Stimulated activated naive CD4-positive, alpha-beta T cell treated with Interleukin-2 at 50 U/mL for 16 hours (primary cell): ENCODE results near the gene IGF1R.

Experiments
- DNase-seq: peaks from one replicate; lab custom pipeline; 2025; lab: John Stamatoyannopoulos, UW

The IGF1R gene

DNA sequence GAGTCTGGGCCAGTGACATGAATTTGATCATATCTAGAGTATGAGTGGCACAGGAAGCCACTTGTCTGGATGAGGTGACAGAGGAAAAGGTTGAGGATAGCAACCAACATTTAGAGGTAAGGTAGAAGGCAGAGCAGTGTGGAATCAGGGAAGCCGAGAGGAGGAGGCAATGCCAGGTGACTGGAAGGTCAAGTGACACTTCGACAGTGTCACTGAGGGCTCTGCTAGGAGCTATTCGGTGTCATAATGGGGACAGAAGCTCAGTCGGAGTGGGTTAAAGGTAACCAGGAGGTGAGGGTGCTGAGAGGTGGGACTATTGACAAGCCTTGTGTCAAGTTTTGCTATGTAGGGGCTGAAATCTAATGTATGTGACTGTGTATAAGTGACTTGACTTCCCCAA, 56.7 kb downstream of the IGF1R start:
- no peak for DNase-seq

DNA sequence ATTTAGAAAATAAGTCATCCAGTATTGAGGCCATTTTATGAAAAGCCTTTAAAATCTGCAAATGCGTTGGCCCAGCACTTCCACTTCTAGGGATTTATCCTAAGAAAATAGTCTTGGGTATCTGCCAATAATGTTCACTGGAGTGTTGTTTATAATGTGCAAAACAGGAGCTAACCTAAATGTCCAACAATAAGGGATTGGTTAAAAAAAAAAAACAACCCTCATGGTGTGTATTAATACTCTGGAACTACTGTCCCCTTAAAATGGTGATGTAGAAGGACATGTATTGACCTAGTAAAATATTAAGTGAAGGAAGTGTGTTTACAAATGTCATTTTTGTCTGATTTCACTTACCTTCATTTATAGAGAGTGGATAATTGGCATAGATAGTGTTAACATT, 58.0 kb downstream of the IGF1R start:
- no peak for DNase-seq

DNA sequence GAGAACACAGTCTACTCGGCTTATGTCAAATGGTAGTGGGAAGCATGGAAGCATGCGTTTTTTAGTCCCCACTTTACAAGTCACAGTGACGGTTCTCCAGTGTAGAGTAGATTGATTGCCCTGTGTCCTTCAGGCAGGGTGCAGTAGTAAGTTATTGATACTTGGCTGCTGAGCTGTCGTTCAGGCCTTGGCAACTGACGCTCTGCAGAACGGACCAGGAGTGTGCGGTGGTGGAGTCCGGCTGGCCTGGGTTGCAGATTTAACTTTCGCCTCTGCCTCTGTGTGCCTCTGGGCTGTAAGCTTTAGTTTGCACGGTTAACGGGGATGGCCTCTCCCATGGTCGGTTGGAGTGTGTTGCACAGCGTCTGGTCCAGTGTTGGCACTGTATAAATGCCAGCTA, 58.6 kb downstream of the IGF1R start:
- no peak for DNase-seq

DNA sequence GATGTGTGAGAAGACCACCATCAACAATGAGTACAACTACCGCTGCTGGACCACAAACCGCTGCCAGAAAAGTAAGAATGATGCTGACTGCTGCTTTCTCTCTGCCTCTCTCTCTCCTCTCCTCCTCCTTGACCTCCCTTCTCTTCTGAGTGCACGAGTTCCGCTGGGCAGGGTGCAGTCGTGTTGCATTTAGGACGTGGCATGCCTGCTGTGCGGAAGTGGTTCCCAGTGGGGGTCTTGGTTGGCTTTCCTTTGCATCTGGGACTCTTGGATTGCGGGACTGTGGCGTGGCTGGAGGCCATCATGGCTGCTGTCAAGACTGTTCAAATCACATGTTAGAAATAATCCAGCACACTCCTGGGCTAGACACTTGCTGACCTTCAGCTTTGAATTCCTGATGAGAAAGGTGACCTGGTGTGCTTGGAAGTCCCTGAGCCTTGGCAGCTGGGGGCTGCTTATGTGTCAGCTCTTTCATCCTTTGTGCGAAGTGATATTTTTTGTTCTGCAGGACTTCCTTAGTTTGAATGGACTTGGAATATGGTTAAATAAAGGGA, 59.8 kb downstream of the IGF1R start:
- no peak for DNase-seq

DNA sequence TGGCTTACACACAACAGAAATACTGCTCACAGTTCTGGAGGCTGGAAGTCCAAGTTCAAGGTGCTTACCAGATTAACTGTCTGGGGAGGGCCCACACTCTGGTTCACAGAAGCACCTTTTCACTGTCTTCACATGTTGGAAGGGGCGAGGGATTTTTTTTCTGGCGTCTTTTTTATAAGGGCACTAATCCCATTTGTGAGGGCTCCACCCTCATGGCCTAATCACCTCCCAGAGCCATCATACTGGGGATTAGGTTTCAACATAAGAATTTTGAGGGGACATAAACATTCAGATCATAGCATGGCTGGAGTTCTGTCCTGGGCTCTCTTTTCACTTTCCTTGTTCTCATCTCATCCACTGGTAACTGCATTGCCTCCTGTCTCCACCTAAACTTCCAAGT, 63.5 kb downstream of the IGF1R start:
- no peak for DNase-seq

DNA sequence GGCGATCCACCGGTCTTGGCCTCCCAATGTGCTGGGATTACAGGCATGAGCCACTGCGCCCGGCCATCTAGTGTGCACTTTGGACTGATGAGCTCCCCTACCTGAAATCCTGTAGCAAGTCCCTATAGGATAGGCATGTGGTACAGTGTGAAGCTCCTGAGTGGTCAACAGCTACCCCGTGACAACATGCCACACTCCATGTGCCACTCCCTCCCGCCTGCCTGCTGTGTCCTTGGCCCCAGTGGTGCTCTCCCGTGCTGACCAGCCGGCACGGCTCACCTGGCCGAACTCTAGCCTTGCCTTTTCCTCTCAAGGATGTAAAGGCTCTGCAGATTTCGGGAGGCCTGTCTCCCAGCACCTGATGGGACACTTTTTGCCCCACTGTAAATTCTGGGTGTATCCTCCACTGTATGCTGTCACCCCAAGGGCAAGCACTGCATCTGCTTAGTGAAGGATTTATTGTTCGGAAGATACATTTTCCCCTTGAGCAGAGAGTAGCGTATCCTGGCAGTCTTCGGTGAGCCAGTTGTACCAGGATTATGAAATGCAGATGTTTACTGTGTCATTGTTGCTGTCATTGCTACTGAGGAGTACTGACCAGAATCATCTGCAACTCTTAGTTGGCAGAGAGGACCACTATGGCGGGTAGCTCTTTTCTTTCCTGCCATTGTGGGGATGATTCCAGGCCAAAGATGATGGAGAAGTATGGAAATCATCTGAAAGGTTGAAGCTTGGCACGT, 64.7 kb downstream of the IGF1R start:
- no peak for DNase-seq

DNA sequence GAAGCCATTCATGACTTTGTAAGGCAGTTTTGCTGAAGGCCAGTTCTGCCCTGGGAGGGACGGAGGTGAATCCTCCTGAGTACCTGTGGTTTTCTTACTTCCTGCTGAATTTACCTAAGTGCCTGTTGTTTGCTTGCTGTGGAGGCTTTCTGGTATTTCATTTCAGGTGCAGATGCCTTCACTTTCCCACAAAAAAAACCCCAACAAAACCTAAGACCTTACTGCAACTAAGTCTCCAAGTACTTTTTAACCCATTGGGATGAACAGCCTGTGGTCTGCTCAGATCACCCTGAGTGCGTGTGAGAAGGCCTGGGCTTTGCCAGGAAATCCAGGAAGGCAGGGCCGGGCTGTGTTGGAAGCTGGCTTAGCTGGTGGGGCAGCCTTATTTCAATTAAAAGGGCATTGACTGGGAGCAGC, 65.3 kb downstream of the IGF1R start:
- no peak for DNase-seq

DNA sequence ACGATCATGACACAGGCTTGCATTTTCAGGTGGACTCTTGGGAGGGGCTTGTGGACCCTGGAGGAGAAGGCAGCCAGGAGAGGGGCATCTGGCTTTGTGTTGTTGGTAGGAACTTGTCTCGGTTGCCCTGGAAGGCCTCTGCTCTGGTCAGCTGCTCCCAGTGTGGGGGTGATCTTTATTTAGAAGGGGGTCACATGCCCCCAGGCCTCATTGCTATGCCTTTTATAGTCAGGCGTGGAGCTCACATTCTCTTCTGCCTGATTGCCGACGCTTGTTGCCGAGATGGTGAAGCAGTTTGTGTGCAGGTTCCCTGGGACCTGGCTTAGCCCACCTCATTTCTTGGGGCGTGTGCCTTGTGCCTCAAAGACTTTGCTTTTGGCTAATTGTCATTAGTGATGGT, 66.6 kb downstream of the IGF1R start:
- no peak for DNase-seq

DNA sequence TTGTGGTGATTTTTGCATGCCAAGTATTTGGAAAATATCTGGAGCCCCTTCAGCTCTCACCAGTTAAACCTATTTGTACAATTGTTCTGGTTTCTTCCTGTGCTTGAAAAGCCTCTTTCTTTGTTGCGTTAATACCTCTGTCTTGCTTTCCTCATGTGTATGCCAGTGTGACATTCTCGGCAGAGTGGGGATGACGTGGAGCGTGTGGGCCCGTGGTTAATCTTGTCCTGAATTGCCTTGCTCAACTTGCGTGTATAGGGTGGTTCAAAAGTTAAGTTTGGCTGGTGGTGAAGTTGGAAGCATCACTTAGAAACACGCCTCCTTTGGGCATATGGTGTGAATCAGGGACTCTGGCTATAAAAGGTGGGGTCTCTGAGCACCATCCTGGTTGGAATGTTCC, 67.1 kb downstream of the IGF1R start:
- DNase-seq = no peak

DNA sequence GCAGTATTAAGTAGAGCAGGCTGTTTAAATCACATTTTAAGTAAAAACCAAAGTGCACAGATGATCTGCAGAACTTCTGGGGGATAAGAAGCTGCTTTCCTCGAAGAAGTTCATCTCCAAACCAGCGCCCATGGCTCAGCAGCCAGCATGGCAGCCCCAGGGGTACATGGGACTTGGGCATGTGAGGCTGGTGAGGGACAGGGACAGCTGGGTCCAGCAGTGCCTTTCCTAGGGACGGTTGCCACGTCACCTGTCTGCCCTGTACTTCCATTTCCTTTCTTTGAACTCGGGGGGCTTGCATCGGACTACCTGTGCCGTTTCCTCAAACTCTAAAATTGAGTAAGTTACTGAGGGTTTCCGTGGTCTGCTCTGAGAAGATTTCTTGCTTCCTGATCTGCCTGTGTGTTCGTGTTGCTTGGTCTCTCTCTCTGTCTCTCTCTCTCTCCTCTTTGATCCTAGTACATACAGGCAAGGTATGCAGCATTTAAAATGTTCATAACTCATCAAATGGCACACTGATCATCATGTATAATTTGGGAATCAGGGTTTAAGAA, 67.6 kb downstream of the IGF1R start:
- DNase-seq = no peak

DNA sequence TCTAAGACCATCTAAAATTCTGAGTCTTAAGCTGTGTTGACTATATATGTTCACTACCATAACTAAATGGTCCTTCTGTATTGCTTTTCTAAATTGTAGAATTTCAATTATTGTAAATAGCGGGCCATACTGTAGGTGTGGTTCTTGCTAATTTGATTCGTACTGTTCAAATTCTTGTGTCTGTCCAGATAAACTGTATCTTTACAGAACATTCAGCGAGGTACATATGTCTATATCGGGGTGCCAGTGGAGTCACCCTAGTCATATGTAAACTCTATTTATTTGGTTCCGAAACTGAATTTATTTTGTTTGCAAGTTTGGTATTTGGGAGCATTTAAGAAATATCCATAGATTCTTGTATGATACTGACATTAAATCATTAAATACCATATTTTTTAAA, 69.0 kb downstream of the IGF1R start:
- no peak for DNase-seq

DNA sequence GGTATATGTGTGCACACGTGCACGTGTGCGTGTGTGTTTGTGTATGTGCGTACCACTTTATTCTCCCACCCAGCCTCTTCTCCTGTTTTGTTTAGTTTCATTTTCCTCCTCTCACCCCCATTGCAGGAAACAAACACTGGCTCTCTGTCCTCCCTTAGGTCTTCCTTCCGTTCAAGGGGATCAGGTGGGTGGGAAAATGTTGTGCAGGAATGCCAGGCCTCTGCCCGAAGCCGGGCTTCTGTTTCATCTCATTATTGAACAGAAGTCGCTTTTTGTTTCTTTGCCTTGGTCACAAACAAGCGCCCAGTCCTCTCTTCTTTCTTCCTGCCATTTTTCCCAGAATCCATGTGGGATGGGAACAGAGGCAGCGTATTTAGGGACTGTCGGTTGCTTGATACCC, 69.6 kb downstream of the IGF1R start:
- no peak for DNase-seq

DNA sequence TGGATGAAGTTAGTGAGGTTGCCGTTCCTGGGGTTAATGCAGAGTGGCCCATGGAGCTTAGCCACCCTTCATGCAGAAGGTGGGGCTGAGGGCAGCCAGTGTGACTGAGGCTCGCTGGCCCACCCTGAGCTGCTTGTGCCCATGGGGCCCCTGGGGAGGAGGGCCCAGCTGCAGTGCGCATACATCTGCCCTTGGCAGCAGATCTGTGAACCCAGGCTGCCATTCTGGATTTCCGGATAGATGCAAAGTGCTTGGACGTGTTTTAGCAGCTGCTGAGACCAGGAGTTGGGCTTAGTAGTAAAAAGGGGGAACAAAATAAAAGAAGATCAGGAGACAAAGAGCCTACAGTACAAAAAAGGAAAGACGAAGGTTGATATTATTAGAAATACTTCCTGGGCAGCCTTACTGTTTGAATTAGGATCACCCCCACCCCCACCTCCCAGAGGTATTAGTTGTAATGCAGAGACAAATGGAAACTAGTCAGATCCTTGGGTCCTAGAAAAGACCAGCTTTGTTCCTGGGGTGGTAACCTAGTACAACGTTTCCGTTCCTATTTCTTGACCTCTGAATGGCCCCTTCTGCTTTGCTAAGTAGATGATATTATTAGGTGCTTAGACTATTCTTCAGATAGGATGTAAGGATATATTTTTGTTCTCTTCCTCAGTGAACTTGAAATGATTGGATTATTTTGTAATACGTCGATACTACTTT, 70.2 kb downstream of the IGF1R start:
- no peak for DNase-seq

DNA sequence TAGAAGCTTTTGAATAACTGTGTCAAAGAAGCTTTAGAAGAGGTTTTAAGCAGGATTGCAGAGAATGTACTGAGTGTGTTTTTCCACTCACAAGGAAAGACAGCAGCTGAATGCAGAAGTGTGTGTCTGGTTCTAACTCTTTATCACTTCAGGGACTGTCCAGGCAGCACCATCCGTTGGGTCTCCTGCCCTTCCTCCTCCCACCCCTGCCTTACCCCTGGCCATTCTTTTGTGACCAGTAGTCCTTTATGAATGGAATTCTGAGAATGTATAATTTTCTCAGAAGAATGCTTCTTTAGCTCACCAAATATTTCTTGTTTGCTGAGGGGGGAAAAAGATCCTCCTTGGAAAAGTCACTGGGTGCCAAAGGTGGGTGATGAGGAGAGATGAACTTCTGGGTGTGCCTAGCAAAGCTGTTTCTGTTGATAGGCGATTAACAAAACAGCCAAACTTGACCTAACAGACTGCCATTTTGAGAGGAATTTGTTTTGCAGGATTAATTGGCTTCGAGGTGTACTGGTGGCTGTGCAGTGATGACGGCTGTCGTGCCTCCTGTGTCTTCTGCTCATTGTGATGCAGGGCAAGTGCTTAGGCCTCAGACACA, 70.9 kb downstream of the IGF1R start:
- no peak for DNase-seq

DNA sequence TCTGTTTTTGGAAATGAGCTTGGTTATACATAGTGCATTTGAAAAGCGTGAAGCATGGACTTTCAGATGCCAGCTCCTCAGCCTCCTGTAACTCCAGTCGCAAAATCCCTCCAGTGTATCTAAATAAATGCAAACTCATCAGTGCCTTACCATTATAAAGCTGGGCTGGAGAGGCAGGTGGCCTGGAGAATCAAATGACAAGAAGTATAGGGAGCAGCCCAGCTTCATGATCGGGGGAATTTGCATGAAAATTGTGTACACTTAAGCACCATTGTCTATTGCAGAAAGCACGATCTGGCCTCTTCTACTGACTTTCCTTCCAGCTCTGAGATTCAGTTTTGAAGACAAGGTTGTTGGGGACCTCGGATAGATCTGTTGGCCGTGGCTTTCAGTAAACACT, 71.7 kb downstream of the IGF1R start:
- DNase-seq = no peak

DNA sequence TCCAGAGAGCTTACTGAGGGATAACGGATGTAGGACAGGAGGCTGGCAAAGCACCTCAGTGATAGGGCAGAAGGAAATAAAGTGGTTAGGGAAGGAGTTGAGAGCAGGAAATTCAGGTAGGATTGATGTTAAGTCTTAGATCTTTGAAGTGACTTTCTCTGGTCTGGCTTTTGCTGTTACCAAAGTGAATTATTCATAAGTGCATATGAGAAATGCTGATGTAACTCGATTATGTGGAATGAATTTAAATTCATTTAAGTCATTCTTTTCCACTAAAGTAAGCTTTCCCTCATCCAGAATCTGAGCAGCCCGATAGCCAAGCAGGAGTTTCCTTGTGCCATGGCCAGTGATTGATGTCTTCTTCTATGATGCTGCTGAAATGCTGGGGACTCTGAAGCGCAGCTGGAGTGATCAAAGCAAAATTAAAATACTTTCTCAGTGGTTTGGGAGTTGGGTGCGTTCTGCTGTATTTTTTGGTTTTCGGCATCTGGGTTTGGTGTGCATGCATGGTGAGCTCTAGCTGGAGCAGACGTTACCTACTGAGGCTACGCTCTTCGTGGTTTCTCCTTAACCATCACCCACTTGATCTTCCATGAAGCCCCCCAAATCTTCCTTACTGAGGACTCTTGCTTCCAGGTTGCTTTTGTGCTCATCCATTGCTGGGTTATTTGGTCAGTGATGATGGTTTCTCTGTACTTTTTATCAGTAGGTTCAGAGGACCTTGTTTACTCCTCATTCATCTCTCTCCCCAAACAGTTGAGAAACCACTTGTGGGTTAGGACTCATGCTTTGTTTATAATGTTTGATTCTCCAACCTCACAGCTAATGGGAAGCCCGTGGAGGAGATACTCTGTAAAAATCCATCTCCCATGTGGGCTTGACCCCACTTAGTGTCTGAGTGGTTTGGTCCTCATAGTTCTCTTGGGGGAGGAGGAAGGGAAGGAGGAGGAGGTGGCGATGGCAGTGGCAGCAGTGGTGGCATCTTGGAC, 72.5 kb downstream of the IGF1R start:
- DNase-seq = no peak

DNA sequence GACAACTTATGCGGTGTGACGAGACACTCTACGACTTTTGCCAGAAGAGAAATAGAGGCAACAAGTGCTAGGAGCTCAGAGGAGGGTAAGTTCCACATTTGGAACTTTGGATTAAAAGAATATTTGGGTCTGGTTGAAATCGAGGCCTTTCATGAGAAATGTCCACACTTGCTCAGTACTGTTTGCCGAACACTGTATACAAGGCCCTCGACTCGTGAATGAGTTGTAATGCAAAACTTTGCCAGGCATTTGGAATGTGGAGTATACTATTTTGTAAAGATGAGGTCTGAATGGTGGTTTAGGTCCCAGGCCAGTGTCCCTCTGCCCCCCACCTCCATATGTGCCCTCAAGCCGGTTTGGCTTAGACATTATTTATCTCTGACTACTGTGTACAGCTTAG, 73.9 kb downstream of the IGF1R start:
- DNase-seq = no peak

DNA sequence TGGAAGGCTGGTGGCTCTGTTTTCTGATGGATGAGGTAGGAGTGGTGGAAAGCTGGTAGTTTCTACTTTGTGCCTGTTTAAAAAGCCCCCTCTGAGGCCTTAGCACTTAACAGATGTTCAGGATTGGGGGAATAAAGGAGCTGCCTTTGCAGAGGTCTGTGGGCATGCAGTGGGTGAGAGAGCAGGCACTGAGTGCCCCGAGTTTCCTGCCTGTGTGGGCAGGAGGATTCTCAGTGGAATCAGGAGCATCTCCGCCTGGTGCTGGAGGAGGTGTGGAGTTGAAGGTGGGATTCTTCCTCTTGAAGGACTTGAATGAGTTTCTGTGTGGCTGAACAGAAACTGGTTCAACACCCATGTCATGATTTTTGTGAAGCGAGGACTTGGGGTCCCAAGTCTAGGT, 74.3 kb downstream of the IGF1R start:
- DNase-seq = no peak

DNA sequence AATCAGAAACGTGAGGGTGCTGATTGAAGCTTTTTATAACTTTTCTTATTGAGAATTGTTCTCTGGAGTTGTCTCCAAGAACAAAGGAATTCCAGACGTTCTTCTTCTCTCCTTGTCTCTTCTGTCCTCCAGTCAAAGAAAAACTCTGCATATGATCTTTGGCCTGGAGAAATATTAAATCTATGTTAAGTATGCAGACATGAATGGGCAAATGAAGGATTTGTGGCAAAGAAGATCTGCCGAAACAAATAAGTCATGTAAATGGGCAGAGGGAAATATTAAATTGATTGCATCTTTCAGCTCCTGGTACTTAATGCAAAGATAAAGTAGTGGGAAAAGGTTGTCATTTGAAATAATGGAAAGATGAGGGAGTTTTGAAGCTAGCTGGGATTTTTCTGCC, 74.9 kb downstream of the IGF1R start:
- DNase-seq = no peak

DNA sequence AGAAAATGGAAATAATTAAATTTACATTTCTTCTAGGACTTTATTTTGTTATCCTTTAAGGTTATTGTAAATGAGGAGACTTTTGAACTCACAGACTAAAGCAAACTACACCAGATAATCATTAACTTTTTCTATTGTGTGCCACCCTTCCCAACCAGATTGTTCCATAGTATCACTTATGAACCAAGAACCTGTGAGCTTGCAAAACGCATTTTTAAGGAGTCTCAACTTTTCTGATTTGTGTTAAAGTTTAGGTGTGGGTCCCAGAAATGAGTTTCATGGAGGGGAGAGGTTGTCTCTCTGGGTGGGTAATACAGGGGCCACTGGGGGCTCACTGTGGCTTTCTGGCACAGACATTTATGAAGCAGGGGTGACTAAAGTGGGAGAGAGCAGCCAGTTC, 75.7 kb downstream of the IGF1R start:
- DNase-seq = no peak

DNA sequence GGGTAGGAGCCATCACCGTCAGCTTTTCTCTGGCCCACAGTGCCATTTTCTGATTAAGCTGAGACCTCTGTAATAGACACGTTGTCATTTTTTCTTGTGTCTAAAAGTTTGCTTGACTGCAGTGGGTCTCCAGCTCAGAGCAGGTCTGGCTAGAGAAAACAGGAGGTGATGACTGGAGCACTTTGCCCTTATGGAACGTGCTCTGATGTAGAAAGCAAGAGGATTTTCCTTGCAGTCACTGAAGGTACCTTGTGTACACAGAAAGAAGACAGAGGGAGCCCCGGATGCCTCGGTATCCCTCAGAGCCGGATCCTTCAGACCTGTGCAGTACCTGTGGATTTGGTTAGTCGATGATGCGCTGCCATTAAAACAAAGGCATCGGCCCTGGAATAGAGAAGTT, 76.2 kb downstream of the IGF1R start:
- DNase-seq = no peak

DNA sequence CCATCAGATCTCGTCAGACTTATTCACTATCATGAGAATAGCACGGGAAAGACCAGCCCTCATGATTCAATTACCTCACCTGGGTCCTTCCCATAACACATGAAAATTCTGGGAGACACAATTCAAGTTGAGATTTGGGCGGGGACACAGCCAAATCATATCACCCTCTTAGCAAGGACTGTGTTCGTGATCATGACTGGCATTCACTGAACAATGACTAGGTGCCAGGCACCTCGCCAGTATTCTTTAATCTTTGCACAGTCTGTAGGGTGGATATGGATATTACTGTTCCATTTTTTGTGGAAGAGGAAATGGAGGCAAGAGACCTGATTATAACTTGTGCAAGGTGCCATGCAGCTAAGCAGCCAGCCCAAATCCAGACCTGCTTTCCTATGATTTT, 77.5 kb downstream of the IGF1R start:
- DNase-seq = no peak
